Measurements from ENCODE around the gene HOXA3.
A peak's percentile ranks its signal among the peaks of the same experiment; 100 is the strongest.

GRCh38 chr7:27160546-27161213 is 8.3 kb upstream of the HOXA3 start:
- TF ChIP-seq YY1 (IDR thresholded peaks at IDR 0.05; ENCODE audit: low read depth) = peak; percentile 94
- TF ChIP-seq CTCF (IDR thresholded peaks at IDR 0.05) = peak; percentile 99
- TF ChIP-seq SMC3 (IDR thresholded peaks at IDR 0.05; ENCODE audit: low read depth, low read length) = peak; percentile 90
- no peak for TF ChIP-seq EZH2phosphoT487 (IDR thresholded peaks at IDR 0.05; ENCODE audit: borderline replicate concordance, low read depth)
- no peak for TF ChIP-seq REST (IDR thresholded peaks at IDR 0.05; ENCODE audit: low read depth, low read length)
- peak; percentile 87 for TF ChIP-seq TEAD4 (IDR thresholded peaks at IDR 0.05; ENCODE audit: borderline replicate concordance, insufficient read depth)
- TF ChIP-seq RFX5 (IDR thresholded peaks at IDR 0.05; ENCODE audit: low read length) = no peak
- no peak for TF ChIP-seq ZBTB33 (IDR thresholded peaks at IDR 0.05; ENCODE audit: borderline replicate concordance, low read depth)
